Keratinocyte (primary cell): Measurements from ENCODE around the gene NUP133.

Experiments used
- EZH2 ChIP-seq: IDR thresholded peaks from one replicate; pipeline ENCODE4 v1.6.1; 2012; ENCODE audit warnings: inconsistent platforms, mild to moderate bottlenecking, low read length, moderate library complexity
- TF ChIP-seq, protein P1 (sequence below), 3 experiments: IDR thresholded peaks in 1 of 3; conservative IDR thresholded peaks in 1 of 3; optimal IDR thresholded peaks in 1 of 3; 2 replicates in 2 of 3; 3 replicates in 1 of 3; pipeline versions ENCODE3 to v1.5.1; 2011; ENCODE audit warnings: low read length in 3 of 3, mild to moderate bottlenecking in 3 of 3, moderate library complexity in 2 of 3, control low read depth in 1 of 3, inconsistent platforms in 1 of 3; ENCODE audit not compliant: insufficient read depth in 2 of 3; ENCODE audit errors: extremely low read depth in 1 of 3

DNA sequence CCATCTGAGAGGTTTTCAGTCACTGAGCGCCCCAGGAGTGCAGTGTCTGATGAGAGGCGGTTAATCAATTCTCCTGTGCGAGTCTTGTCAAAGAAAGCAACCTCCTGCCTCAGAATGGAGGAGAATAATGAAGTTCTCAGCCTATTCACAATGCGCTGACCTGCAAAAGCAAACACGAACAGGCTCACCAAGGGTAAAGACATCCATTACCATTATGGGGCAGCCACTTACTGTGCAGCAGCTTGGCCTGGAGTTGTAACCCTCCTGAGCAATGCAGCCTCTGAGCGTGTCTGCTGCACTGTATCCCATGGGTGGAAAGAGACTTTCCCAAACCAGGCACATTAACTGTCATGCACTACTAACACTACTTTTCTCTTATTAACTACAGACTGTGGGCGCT lies 39.4 kb upstream of the NUP133 start:
- TF ChIP-seq, protein P1, sequence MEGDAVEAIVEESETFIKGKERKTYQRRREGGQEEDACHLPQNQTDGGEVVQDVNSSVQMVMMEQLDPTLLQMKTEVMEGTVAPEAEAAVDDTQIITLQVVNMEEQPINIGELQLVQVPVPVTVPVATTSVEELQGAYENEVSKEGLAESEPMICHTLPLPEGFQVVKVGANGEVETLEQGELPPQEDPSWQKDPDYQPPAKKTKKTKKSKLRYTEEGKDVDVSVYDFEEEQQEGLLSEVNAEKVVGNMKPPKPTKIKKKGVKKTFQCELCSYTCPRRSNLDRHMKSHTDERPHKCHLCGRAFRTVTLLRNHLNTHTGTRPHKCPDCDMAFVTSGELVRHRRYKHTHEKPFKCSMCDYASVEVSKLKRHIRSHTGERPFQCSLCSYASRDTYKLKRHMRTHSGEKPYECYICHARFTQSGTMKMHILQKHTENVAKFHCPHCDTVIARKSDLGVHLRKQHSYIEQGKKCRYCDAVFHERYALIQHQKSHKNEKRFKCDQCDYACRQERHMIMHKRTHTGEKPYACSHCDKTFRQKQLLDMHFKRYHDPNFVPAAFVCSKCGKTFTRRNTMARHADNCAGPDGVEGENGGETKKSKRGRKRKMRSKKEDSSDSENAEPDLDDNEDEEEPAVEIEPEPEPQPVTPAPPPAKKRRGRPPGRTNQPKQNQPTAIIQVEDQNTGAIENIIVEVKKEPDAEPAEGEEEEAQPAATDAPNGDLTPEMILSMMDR (optimal IDR thresholded peaks at IDR 0.05 in 1 of 3, IDR thresholded peaks at IDR 0.05 in 1 of 3, conservative IDR thresholded peaks at IDR 0.05 in 1 of 3; ENCODE audit: extremely low read depth in 1 of 3, insufficient read depth in 2 of 3, low read length in 3 of 3): no peak
- TF ChIP-seq EZH2: no peak
